Loucy (cell line): ENCODE data around the gene ARID1B.

Experiments
- EZH2phosphoT487 ChIP-seq: fragments of 200-600 bp; IDR thresholded peaks from 2 replicates; pipeline ENCODE4 v1.6.1; 2018; ENCODE audit warnings: antibody characterized with exemption, mild to moderate bottlenecking, moderate library complexity, borderline replicate concordance
- TF ChIP-seq, protein P1 (sequence below): fragments of 200-600 bp; sonication (generic); conservative IDR thresholded peaks from 2 replicates; pipeline ENCODE4 v1.5.1; 2014; ENCODE audit warnings: mild to moderate bottlenecking, antibody characterized with exemption, low read length

DNA sequence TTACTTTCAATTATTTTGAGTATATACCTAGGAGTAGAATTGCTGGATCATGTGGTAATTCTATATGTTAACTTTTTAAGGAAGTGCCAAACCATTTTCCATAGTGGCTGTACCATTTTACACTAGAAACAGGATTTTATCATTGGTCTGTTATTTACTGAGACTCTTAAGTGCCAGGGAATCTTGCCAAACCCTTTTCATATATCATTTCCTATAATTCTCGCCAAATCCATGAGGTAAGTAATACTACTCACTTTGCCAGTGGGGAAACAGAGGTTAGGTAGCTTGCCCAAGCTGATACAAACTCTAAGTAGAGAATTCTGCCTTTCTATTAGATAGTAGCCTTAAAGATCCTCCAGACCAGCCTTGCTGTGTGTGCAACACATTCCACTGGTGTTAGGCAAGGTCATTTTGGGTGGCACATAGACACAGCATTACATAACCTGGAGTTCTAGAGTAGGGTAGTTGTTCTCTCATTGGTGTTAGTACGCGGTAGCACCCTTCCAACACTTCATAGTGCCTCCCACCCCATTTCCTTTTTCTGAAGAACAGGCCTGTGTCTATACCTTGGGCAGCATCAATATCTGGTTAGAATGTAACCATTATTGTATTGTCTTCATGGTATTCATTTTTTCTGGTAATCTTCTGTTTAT, 65.5 kb downstream of the ARID1B start:
- TF ChIP-seq, protein P1, sequence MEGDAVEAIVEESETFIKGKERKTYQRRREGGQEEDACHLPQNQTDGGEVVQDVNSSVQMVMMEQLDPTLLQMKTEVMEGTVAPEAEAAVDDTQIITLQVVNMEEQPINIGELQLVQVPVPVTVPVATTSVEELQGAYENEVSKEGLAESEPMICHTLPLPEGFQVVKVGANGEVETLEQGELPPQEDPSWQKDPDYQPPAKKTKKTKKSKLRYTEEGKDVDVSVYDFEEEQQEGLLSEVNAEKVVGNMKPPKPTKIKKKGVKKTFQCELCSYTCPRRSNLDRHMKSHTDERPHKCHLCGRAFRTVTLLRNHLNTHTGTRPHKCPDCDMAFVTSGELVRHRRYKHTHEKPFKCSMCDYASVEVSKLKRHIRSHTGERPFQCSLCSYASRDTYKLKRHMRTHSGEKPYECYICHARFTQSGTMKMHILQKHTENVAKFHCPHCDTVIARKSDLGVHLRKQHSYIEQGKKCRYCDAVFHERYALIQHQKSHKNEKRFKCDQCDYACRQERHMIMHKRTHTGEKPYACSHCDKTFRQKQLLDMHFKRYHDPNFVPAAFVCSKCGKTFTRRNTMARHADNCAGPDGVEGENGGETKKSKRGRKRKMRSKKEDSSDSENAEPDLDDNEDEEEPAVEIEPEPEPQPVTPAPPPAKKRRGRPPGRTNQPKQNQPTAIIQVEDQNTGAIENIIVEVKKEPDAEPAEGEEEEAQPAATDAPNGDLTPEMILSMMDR, result no peak
- no peak for TF ChIP-seq EZH2phosphoT487
